ENCODE results near the gene SIN3B. TPM values are rescaled to one million over a fixed set of nuclear protein-coding genes. Genes with fewer than 3 reads are reported as not detected.

SIN3B gene
- polyA plus RNA-seq, 2 of the 4 experiments (the other 2 are of a cell fraction): 12.2 to 21.3 TPM

GRCh38 chr19:16896146-16897028 lies 67.2 kb downstream of the SIN3B start:
- peak overlapping the region; percentile 53 for H3K4me2 ChIP-seq
- H3K27ac ChIP-seq: peak overlapping the region in 1 of 2 experiments; percentile 41; a peak in 1 of 6 replicates
- FAIRE-seq (no peak), DNase-seq (ENCODE audit: low read depth in 1 of 2, low spot score in 1 of 2) (no peak), ATAC-seq (no peak; a peak in 2 of 6 replicates)
- H3K4me3 ChIP-seq: no peak overlapping the region; the same call in 2 of the 3 replicates
- WGBS (ENCODE audit: missing lambda C conversion rate): 70% methylated on average over 10 of the region's 66 CpGs
- H3K9me3 ChIP-seq: no peaks in the 10 kb centered on the region
- ChIA-PET CTCF (no interaction called here), POLR2A (no interaction called here)
- H3K4me1 ChIP-seq: no peaks in the 10 kb centered on the region
- no peak for TF ChIP-seq ESRRA (IDR thresholded peaks at IDR 0.05; ENCODE audit: borderline replicate concordance, low read length)
- no peak for TF ChIP-seq CEBPB (IDR thresholded peaks at IDR 0.05)
- no peak for TF ChIP-seq HMGXB4 (CRISPR knock-in tag; IDR thresholded peaks at IDR 0.05; ENCODE audit: borderline replicate concordance)
- TF ChIP-seq JUNB (IDR thresholded peaks at IDR 0.05): no peak
- TF ChIP-seq HDAC2 (IDR thresholded peaks at IDR 0.05): no peak
- TF ChIP-seq GATA3 (IDR thresholded peaks at IDR 0.05; ENCODE audit: borderline replicate concordance): no peak
- no peak for TF ChIP-seq PHF8 (IDR thresholded peaks at IDR 0.05; ENCODE audit: borderline replicate concordance, low read depth)
- no peak for TF ChIP-seq RNF2 (IDR thresholded peaks at IDR 0.05; ENCODE audit: borderline replicate concordance, low read depth)
- no peak for TF ChIP-seq RAD21 (conservative IDR thresholded peaks at IDR 0.05 in 1 of 2, IDR thresholded peaks at IDR 0.05 in 1 of 2)
- TF ChIP-seq ATOH8 (CRISPR knock-in tag; IDR thresholded peaks at IDR 0.05; ENCODE audit: low read depth): no peak
- no peak for TF ChIP-seq POLR2A (IDR thresholded peaks at IDR 0.05; ENCODE audit: low read length)
- no peak for TF ChIP-seq PBX3 (IDR thresholded peaks at IDR 0.05)
- no peak for TF ChIP-seq ZNF302 (CRISPR knock-in tag; IDR thresholded peaks at IDR 0.05)
- no peak for TF ChIP-seq ZC3H11A (IDR thresholded peaks at IDR 0.05)
- TF ChIP-seq CHD2 (IDR thresholded peaks at IDR 0.05; ENCODE audit: low read length, partially characterized antibody): no peak
- TF ChIP-seq NR3C1 (IDR thresholded peaks at IDR 0.05): no peak
- TF ChIP-seq POLR2AphosphoS2 (conservative IDR thresholded peaks at IDR 0.05; ENCODE audit: low read length): no peak
- no peak for TF ChIP-seq CTCF (IDR thresholded peaks at IDR 0.05)
- TF ChIP-seq MAZ (IDR thresholded peaks at IDR 0.05; ENCODE audit: borderline replicate concordance, low read depth, low read length): no peak
- no peak for TF ChIP-seq TFCP2L1 (CRISPR knock-in tag; IDR thresholded peaks at IDR 0.05)
